ENCODE measurements around the gene FAM20A.

The FAM20A gene

GRCh38 chr17:68606451-68607307, 5.5 kb upstream of the FAM20A start:
- Histone ChIP-seq H3K9ac (ENCODE audit: low read depth, low read length) (no peak overlapping the region), H3K27ac (ENCODE audit: low read length) (no peak overlapping the region), H3K9me3 (ENCODE audit: insufficient read depth, low read depth, low read length) (peaks cover 30% of the 10 kb centered on the region), H3K27me3 (ENCODE audit: insufficient read depth, low read length) (peaks cover 19% of the 10 kb centered on the region), H3K4me1 (ENCODE audit: insufficient read depth, low read length) (peaks cover 27% of the 10 kb centered on the region; the same call in 1 of the 2 replicates), H3K36me3 (ENCODE audit: insufficient read depth, low read depth, low read length) (peaks cover 4% of the 10 kb centered on the region; the same call in 1 of the 2 replicates), H3K4me3 (ENCODE audit: low read length) (no peak overlapping the region)

- Histone ChIP-seq H3K9me3 (ENCODE audit: insufficient read depth, low read depth, low read length) (peaks cover 30% of the 10 kb centered on the region), H3K9ac (ENCODE audit: low read depth, low read length) (no peak overlapping the region), H3K36me3 (ENCODE audit: insufficient read depth, low read depth, low read length) (peaks cover 4% of the 10 kb centered on the region; the same call in 1 of the 2 replicates), H3K27me3 (ENCODE audit: insufficient read depth, low read length) (peaks cover 25% of the 10 kb centered on the region), H3K27ac (ENCODE audit: low read length) (no peak overlapping the region), H3K4me3 (ENCODE audit: low read length) (no peak overlapping the region), H3K4me1 (ENCODE audit: insufficient read depth, low read length) (peaks cover 28% of the 10 kb centered on the region; the same call in 1 of the 2 replicates)
Measured at GRCh38 chr17:68605914-68606313, 4.7 kb upstream of the FAM20A start.

- peak overlapping the region; percentile 30; the same call in 1 of the 2 replicates for H3K4me3 ChIP-seq (ENCODE audit: low read length)
- H3K36me3 ChIP-seq (ENCODE audit: insufficient read depth, low read depth, low read length), result peaks cover 6% of the 10 kb centered on the region; the same call in 1 of the 2 replicates
- peaks cover 46% of the 10 kb centered on the region for H3K27me3 ChIP-seq (ENCODE audit: insufficient read depth, low read length)
- H3K9me3 ChIP-seq (ENCODE audit: insufficient read depth, low read depth, low read length), result peaks cover 11% of the 10 kb centered on the region
- peak overlapping the region; percentile 42; the same call in 1 of the 2 replicates for H3K9ac ChIP-seq (ENCODE audit: low read depth, low read length)
- peaks cover 28% of the 10 kb centered on the region; the same call in 1 of the 2 replicates for H3K4me1 ChIP-seq (ENCODE audit: insufficient read depth, low read length)
- no peak overlapping the region for H3K27ac ChIP-seq (ENCODE audit: low read length)
Measured at GRCh38 chr17:68603656-68604055, 2.5 kb upstream of the FAM20A start.

GRCh38 chr17:68603027-68603426, 1.9 kb upstream of the FAM20A start:
- H3K9me3 ChIP-seq (ENCODE audit: insufficient read depth, low read depth, low read length), result peaks cover 7% of the 10 kb centered on the region
- no peak overlapping the region for H3K4me3 ChIP-seq (ENCODE audit: low read length)
- peaks cover 49% of the 10 kb centered on the region for H3K27me3 ChIP-seq (ENCODE audit: insufficient read depth, low read length)
- H3K36me3 ChIP-seq (ENCODE audit: insufficient read depth, low read depth, low read length), result peaks cover 11% of the 10 kb centered on the region; the same call in 1 of the 2 replicates
- H3K4me1 ChIP-seq (ENCODE audit: insufficient read depth, low read length), result peaks cover 28% of the 10 kb centered on the region; the same call in 1 of the 2 replicates
- H3K27ac ChIP-seq (ENCODE audit: low read length), result no peak overlapping the region
- H3K9ac ChIP-seq (ENCODE audit: low read depth, low read length), result no peak overlapping the region

- Histone ChIP-seq H3K27me3 (ENCODE audit: insufficient read depth, low read length) (peaks cover 49% of the 10 kb centered on the region), H3K4me3 (ENCODE audit: low read length) (0 out of 2 replicates have a peak overlapping the region, but pooled peaks have one; percentile 18), H3K36me3 (ENCODE audit: insufficient read depth, low read depth, low read length) (peaks cover 11% of the 10 kb centered on the region; the same call in 1 of the 2 replicates), H3K9ac (ENCODE audit: low read depth, low read length) (no peak overlapping the region), H3K27ac (ENCODE audit: low read length) (no peak overlapping the region), H3K9me3 (ENCODE audit: insufficient read depth, low read depth, low read length) (0 out of 2 replicates have a peak, but pooled peaks cover 2% of the 10 kb centered on the region), H3K4me1 (ENCODE audit: insufficient read depth, low read length) (peaks cover 28% of the 10 kb centered on the region; the same call in 1 of the 2 replicates)
Measured at GRCh38 chr17:68602289-68602688, 1.1 kb upstream of the FAM20A start.

- H3K4me3 ChIP-seq (ENCODE audit: low read length), result peak overlapping the region; percentile 70
- H3K36me3 ChIP-seq (ENCODE audit: insufficient read depth, low read depth, low read length), result peaks cover 17% of the 10 kb centered on the region; the same call in 1 of the 2 replicates
- peaks cover 28% of the 10 kb centered on the region; the same call in 1 of the 2 replicates for H3K4me1 ChIP-seq (ENCODE audit: insufficient read depth, low read length)
- peaks cover 49% of the 10 kb centered on the region for H3K27me3 ChIP-seq (ENCODE audit: insufficient read depth, low read length)
- H3K27ac ChIP-seq (ENCODE audit: low read length), result no peak overlapping the region
- no peaks in the 10 kb centered on the region for H3K9me3 ChIP-seq (ENCODE audit: insufficient read depth, low read depth, low read length)
- H3K9ac ChIP-seq (ENCODE audit: low read depth, low read length), result peak overlapping the region; percentile 2; the same call in 1 of the 2 replicates
Measured at GRCh38 chr17:68601565-68602288, 560 bp upstream of the FAM20A start.

GRCh38 chr17:68600067-68600930, 868 bp downstream of the FAM20A start:
- Histone ChIP-seq H3K9me3 (ENCODE audit: insufficient read depth, low read depth, low read length) (no peaks in the 10 kb centered on the region), H3K4me1 (ENCODE audit: insufficient read depth, low read length) (peaks cover 26% of the 10 kb centered on the region; the same call in 1 of the 2 replicates), H3K36me3 (ENCODE audit: insufficient read depth, low read depth, low read length) (peaks cover 20% of the 10 kb centered on the region; the same call in 1 of the 2 replicates), H3K27me3 (ENCODE audit: insufficient read depth, low read length) (peaks cover 49% of the 10 kb centered on the region), H3K9ac (ENCODE audit: low read depth, low read length) (peak overlapping the region; percentile 84), H3K4me3 (ENCODE audit: low read length) (peak overlapping the region; percentile 70), H3K27ac (ENCODE audit: low read length) (no peak overlapping the region)

- Histone ChIP-seq H3K9me3 (ENCODE audit: insufficient read depth, low read depth, low read length) (no peaks in the 10 kb centered on the region), H3K27ac (ENCODE audit: low read length) (no peak overlapping the region), H3K27me3 (ENCODE audit: insufficient read depth, low read length) (peaks cover 49% of the 10 kb centered on the region), H3K4me1 (ENCODE audit: insufficient read depth, low read length) (peaks cover 20% of the 10 kb centered on the region; the same call in 1 of the 2 replicates), H3K9ac (ENCODE audit: low read depth, low read length) (peak overlapping the region; percentile 84), H3K4me3 (ENCODE audit: low read length) (peak overlapping the region; percentile 70), H3K36me3 (ENCODE audit: insufficient read depth, low read depth, low read length) (peaks cover 26% of the 10 kb centered on the region; the same call in 1 of the 2 replicates)
Measured at GRCh38 chr17:68599552-68600066, 1.6 kb downstream of the FAM20A start.

GRCh38 chr17:68599091-68599490, 2.1 kb downstream of the FAM20A start:
- H3K9ac ChIP-seq (ENCODE audit: low read depth, low read length), result peak overlapping the region; percentile 84

GRCh38 chr17:68598545-68598961, 2.6 kb downstream of the FAM20A start:
- H3K27ac ChIP-seq (ENCODE audit: low read length), result no peak overlapping the region
- H3K4me3 ChIP-seq (ENCODE audit: low read length), result peak overlapping the region; percentile 70
- peaks cover 29% of the 10 kb centered on the region; the same call in 1 of the 2 replicates for H3K36me3 ChIP-seq (ENCODE audit: insufficient read depth, low read depth, low read length)
- H3K27me3 ChIP-seq (ENCODE audit: insufficient read depth, low read length), result peaks cover 48% of the 10 kb centered on the region
- no peaks in the 10 kb centered on the region for H3K9me3 ChIP-seq (ENCODE audit: insufficient read depth, low read depth, low read length)
- peak overlapping the region; percentile 84 for H3K9ac ChIP-seq (ENCODE audit: low read depth, low read length)
- H3K4me1 ChIP-seq (ENCODE audit: insufficient read depth, low read length), result peaks cover 17% of the 10 kb centered on the region; the same call in 1 of the 2 replicates

More at GRCh38 chr17:68599091-68599490, 2.1 kb downstream of the FAM20A start:
- H3K4me3 ChIP-seq (ENCODE audit: low read length), result peak overlapping the region; percentile 70
- peaks cover 49% of the 10 kb centered on the region for H3K27me3 ChIP-seq (ENCODE audit: insufficient read depth, low read length)
- H3K36me3 ChIP-seq (ENCODE audit: insufficient read depth, low read depth, low read length), result peaks cover 26% of the 10 kb centered on the region; the same call in 1 of the 2 replicates
- peaks cover 20% of the 10 kb centered on the region; the same call in 1 of the 2 replicates for H3K4me1 ChIP-seq (ENCODE audit: insufficient read depth, low read length)
- no peaks in the 10 kb centered on the region for H3K9me3 ChIP-seq (ENCODE audit: insufficient read depth, low read depth, low read length)
- H3K27ac ChIP-seq (ENCODE audit: low read length), result no peak overlapping the region

All from iPS-20b (cell line).